Medulla oblongata (tissue), 1 donor: ENCODE data around the gene NFKBIB.

Experiments
- DNase-seq: peaks from one replicate; pipeline ENCODE4 v3.0.0-alpha.2; 2015; ENCODE audit errors: extremely low spot score

Gene NFKBIB

DNA sequence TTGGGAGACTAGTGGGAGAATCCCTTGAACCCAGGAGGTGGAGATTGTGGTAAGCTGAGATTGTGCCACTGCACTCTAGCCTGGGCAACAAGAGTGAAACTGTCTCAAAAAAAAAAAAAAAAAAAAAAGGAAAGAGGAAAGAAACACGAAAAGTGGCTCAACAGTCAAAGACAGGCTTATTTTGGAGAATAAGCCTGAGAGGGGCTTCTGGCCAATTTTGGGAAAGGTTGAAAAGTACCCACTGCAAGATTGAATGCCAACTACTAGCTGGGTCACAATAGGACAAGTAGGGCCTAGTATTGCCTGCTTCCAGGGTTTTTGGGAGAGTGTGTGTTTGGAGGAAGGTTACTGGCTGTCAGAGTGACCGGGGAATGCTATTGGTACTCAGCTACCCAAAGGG is 58.5 kb downstream of the NFKBIB start:
- no peak for DNase-seq
